HG02642 (cell line): ENCODE measurements around the gene SMARCE1.

Experiments used
- ATAC-seq: cut with Tn5 transposase; IDR thresholded peaks from one replicate; pipeline ENCODE4 v1.9.1; 2021; ENCODE audit warnings: mild to moderate bottlenecking; ENCODE audit not compliant: unreplicated experiment, poor library complexity

The SMARCE1 gene

DNA sequence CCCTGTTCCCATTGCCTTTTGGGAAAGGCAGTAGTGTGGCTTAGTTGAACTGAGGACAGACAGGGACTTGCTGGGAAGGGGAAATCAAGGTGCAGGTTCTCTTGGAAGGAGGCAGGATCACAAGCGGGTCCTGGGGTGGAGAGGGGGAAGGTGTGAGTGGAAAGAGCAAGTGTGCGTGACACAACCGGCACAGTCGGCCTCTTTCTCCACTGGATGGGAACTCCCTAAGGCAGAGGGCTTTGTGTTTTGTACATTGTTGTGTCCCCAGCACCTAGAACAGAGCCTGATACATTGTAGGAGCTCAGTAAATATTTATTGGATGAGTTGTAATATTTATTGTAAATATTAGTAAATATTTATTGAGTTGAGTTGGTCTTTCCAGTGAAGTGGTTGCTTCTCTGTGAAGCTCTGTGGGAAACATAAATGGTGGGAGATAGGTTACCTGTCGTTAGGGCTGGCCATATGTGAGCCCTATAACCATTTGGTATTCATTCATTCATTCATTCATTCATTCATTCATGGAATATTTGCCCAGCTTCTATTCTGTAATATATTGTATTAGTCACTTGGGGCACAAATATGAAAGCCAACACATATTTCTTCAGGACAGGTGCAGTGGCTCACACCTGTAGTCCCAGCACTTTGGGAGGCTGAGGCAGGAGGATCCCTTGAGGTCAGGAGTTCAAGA, 34.0 kb downstream of the SMARCE1 start:
- ATAC-seq, result no peak

DNA sequence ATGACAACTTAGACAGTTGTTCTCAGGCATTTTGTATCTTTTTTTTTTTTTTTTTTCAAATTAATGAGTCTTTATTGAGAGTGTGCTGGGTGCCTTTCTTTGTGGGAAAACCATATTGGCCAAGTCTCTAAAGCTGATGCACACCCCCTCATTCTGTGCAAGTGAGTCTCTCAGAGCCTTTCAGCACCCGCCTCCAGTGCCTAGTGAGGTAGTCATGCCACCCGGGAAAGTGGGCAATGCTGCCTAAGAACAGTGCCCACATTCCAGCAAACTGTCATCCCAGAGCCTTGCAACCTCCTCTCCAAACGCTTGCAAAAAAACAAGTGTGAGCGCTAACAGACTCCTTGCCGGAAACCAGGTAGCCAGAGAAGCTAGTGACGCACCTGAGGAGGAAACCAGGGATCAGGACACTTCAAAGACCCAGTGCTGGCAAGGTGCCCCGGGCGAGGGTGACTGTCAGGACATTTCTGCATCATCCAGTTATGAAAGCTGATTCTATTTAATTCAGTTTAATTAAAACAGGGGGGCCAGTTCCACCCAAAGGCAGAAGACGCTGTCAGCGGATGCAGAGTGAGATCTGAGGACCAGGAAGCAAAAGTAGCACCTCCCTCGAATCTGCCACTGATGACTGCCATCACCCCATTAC, 34.9 kb downstream of the SMARCE1 start:
- no peak for ATAC-seq

DNA sequence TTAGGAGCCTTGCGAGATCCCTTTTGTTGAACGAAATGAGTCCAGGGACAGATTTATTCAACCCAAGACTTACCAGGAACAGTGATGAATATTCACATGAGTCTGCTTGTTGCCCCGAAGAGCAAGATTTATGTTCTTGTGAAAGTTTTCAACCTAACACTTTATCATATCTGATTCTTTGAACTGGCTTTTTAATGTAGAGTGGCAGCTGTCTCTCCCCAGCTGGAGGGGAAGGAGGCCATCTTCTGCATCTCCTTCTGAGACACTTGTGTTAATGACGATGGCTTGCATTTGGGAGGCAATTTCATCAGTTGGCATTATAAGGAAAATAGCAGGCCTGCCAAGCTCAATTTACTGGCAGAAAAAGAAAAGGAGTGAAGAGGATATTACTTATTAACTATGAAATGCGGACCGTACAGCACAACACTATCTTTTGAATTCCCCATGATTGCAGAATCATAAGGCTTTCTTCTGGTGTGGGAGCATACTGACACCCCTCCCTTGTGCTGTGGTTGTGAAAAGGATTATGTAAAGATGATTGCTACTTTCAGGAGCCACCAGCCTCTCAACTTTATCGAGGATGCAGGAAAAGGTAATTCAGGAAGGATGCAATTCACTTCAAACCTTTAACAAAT, 35.7 kb downstream of the SMARCE1 start:
- ATAC-seq, result no peak

DNA sequence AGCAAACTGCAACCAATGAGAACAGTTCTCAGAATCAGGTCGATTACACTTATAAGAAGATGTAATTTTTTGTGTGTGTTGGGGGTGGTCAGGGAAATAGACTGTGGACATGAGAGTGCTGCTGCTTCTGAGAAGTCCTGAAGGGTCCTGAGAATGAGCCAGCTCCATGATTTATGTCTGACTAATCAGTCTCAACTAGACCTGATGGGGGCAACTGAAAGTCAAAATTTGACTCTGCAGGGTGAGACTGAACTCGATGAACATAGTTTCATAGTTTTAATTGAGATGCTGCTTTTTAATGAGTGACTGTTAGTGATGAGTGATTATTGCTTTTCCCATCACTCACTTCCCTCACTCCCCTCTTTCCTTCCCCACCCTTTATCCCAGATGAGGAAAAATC, 37.3 kb downstream of the SMARCE1 start:
- ATAC-seq, result no peak

DNA sequence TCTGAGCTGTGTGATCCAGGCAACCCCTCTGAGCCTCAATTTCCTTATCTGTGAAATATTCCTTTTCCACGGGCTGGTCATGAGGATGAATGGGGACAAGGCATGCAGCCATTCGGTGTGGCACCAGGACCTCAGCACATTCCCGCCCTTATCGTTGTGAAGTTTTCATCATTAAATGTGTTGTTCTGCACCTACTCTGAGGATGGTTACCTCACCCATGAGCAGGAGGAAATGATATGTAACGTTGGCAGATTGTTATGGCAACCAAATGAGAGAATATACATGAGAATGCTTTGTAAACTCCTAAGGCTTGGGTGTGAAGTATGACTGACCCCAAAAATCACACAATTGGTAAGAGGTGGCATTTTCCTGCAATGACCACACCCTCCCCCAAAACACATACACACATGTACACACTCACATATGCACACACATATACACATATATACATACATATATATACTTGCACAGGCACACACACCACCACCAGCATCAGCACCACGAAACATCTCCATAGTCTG, 39.5 kb downstream of the SMARCE1 start:
- no peak for ATAC-seq

DNA sequence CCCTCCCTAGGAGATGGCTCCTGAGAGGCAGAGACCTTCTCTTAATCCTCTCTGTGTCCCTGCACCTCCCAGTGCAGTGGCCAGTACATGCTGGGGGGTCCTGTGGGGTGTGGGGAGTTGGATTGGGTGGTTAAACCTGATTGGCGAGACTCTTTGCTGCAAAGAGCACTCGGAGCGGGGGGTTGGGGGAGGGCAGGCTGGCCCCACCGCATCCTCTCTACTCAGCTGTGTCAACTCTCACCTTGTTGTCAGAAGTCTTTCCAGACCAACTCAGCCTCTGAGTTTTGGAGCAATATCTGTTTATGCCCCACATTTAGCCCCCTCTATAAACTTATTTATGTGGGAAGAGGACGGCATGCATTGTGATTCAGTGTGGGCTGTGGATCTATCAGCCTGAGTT, 40.0 kb downstream of the SMARCE1 start:
- no peak for ATAC-seq

DNA sequence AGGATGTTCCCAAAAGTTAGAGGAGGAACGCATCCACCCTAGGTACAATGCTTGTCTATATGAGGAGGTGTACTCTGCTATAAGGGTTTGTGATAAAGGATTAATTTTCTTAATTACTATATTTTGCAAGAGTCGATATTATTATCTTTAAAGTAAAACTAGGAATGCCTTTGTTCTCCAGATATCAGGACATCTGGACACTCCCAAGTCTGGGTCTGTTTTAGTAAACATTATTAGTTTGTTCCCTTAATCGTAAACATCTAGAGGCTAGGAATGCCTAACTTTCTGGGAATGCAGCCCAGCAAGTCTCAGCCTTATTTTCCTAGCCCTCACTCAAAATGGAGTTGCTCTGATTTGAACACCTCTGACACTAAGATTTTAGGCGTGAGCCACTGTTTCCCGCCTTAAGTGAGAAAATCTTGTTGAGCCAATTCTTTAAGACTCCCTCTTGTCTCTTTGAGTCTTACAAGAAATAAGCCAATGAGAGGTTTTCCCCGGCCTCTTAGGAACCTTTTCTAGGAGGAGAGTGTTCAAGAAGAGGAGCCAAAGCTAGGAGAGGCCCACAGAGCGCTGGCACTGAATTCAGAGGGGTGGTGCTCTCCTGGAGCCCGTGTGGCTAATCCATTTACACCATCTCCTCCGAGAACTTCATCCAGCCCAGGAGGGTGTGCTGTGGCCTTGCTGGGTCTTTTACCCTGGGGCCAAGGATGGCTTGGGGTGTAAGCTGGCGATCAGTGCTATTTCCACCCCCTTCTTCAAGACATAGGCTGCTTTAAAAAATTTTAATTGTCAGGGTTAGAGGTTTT, 40.9 kb downstream of the SMARCE1 start:
- no peak for ATAC-seq

DNA sequence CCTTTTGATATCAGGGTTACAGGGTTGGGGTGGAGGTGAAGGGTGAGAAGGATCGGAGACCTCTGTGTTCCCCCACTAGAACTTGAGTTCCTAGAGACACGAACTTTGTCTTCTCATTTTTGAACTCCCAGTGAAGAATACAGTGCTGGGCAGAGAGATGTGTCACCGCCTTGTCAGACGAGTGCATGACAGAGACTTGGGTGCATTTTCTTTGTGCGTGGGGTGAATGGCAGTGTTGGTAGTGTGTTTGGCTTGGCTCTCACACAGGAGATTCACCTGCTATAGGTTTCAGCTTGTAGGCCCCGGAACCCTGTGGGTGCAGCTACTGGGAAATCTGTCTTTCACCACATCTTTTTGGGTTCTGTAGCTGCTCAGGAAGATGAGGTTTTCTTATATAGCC, 42.3 kb downstream of the SMARCE1 start:
- no peak for ATAC-seq

DNA sequence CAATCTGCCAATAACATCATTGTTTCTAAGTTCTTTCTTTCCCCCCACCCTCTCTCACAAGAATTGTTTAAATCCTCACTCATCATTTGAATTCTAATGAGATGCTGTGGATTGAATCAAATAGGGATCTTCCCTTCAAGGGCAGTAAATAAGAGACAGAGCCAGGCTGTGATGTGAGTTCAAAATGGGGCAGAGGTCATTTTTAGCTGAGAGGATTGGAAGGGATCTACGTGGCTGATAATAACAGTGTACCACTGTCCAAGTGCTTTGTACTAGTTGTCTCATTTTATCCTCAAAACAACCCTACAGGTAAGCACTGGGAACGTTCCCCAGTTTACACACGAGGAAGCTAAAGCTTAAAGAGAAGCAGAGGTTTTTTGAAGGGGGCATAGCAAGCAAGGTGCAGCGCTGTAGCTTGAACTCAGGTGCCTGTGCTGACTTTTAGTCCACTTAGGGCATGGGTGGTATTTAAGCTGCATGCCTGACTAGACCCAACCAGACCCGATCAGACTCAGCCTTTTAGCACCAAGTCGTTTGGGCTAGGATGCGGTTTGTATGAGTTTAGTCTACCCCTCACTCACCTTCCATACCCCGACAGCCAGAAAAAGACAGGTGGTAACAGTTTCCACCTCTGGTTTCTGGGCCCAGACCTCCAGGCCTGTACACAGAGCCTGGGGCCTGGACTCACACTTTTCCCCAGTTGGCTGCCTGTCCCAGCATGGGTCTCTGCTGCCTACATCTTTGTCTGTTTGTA, 43.1 kb downstream of the SMARCE1 start:
- ATAC-seq, result no peak

DNA sequence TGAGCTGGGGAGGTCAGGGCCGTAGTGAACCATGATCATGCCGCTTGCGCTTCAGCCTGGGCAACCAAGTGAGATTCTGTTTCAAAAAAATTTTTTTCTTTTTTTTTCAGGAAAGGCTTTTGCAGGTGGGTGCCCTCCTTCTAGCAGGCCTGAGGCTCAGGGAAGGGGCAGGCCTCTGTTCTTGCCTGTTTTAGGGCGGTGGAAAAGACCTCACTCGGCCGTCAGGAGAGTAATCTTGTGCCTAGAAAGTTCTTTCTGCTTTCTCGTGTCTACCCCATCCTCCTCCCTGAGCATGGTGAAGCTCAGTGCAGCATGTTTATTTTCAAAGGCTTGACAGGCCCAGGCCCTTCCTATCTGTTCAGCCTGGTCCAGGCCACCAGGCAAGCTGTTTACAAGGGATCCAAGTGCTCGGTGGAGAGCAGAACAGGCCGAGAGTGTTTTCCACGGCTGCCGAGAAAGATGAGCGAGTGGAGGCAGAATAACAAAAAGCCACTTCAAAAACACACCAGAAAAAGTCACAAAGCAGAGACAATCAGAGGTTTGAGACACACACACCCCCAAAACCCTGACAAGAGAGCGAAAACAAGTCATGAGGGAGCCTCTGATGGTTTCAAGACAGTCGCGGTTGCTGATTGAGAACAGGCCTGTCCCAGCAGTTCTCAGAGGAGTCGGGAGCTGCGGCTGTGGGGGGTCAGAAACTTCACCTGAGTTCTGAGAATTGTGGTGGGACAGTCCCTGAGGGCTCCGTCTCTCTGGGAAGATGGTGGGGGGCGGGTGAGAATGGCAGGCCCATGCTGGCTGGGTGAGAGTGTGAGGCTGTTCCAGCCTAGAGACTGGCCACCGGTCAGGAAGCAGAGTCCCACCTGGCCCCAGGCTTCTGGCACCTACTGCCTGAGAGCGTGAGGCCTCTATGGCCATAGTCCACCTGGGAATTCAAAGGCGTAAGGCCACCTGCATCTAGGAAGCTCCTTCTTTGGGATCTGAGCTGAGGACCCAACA, 44.9 kb downstream of the SMARCE1 start:
- ATAC-seq, result no peak

DNA sequence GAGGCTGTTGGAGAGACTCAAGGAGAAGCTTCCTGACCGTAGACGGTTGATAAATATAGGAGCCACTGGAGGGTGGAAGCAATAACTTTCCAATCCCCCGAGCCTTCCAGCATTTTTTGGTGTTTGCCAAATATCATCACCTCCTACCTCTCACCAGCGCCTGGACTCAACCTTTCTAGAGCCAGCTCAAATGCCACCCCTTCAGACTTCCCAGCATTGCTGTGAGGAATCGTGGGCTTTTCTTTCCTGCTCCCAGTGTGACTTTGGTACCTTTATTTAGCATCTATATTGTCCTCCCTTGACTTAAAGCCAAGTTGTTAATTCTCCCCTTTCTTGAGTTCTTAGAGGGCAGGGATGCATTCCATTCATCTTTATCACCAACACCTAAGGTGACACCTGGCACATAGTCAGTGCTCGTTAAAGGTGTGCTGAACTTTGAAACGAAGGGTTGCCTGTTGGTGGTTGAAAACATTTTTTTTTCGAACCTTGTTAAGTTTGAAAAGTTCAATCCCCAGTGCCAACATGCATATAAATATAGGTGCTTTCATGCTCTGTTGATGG, 47.1 kb downstream of the SMARCE1 start:
- ATAC-seq, result no peak

DNA sequence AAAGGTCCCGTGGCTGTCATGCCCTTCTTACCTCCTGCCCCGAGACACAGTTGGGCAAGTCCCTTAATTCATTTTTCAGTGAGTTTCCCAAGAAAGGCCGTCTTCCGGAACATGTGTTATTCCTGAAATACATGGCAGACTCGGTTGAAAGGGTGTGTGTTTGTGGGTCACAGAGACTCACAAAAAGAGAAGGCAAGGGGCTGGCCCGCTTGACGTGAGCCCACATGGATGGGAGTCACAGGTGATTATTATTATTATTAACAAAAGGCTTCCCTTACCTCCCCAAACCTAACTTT, 48.2 kb downstream of the SMARCE1 start:
- no peak for ATAC-seq

DNA sequence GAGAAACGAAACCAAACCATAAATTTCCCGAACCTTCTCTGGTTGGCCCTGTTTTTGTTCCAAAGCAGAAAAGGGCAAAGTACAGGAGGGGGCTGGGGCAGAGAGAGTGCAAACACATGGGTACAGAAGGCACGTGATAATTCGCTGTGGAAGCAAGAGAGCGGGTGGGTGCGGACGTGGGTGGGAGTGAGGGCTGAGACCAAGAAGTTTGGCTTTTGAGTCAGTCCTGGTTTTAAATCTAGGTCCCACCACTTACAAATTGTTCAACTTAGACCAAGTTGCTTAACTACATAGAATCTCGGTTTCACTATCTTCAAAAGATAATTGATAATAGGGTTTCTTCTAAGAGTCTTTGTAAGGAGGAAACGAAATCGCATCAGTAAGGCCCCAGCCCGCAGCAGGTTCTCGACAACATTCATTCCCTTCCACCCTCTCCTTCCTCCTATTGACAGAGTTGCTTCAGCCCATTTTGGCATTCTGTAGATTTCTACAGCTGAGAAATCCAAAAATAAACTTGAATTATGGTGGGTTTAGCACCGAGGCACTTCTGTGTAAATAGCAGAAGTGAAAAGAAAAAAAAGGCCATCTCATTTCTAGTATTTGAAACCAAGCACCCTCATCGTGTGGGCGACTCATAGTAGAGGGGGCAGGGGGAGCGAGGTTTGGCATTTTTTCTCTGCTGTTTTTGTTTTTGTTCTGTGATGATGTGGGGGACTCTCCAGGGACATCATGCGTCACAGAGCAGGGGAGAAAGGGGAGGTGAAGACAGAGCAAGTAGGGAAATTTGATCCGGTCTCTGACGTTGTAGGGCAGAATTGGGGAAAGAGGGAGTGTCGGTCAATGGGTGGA, 48.8 kb downstream of the SMARCE1 start:
- ATAC-seq, result peak; percentile 76

DNA sequence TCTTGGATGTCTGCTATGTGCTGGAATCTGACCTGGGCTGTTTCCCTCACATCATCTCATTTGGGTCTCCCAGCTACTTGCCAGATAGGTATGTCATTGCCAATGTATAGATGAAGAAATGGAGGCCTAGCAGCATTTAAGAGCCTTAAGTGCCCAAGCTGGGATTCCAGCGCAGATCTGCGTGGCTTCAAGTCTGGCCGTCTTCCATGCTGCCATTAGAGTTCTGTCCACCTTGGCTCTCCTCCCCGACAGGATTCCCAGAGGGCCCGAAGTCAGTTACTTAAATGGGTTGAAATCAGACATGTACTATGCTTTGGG, 49.4 kb downstream of the SMARCE1 start:
- no peak for ATAC-seq

DNA sequence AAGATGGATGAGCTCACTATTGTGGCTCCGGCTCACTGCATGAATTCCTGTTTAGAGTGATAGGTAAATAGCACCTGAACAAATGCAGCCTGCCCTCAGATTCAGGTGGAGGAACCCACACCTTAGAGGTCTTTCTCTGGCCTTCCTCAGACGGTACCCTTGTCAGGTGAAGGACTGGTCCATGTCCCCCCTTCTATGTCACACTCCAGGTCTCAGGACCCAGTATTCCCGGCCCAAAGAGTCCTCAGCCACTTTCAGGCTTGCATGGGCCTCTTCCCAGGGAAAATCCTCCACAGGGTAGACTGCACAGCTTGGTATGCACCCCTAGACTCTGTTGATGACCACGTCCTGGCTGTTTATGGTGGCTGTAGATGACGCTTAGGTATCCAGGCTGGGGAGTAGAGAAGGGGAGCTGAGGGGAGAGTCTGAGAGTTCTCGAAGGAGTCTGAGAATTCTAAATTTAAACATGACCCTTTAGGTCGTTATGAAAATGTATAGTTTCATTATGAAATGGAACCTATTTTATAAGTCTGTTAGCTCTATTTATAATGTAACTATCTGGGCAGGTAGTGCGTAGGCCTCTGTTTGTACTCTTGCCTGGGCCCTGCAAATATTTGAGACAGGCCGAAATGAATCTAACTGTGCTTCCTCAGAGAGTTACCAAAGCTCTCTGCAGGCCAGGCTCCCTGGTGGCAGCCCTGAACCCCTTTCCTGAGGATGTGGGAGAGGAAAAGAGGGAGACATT, 49.9 kb downstream of the SMARCE1 start:
- no peak for ATAC-seq

DNA sequence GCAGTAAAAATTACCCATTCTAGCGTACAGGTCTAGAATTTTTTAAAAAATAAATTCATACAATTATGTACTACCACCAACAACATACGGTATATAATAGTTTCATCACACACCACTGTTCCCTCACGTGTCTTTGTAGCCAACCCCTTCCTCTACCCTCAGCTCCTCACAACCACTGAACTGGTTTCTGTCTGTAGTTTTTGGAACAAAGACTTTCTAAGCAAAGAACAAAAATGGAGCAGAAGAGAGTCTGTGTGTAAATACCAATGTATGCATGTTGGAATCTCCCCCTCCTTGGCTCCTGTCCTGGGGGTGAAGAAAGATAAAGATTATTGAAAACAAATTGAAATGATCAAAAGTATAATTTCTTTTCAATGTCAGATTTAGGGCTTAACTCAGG, 50.5 kb downstream of the SMARCE1 start:
- ATAC-seq, result no peak

DNA sequence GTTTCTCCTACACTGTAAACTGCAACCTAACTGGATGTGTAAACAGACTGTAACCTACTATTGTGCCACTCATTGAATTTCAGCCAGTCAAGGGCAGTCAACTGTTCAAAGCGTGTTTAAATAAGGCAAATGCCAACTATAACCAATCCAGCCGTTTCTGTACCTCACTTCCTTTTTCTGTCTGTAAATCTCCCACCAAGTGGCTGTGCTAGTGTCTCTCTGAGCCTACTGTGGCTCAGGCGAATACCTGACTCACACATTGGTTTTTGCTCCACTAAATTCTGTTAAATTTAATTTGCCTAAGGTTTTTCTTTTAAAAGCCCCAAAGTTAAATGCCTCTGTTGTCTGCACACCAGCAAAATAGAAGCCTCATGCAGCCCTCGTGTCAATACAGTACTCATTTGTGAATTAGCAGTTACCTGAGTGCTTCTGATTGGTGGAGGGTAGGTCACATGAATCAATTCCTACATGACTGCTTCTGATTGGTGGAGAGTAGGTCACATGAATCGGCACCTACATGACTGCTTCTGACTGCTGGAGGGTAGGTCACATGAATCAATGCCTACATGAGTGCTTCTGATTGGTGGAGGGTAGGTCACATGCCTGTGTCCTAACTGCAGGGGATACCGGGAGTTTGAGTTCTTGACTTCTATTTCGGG, 51.2 kb downstream of the SMARCE1 start:
- no peak for ATAC-seq
